Keratinocyte (primary cell): ENCODE data around the gene RBM47.

Source experiments
- EZH2 ChIP-seq: IDR thresholded peaks from one replicate; pipeline ENCODE4 v1.6.1; 2012; ENCODE audit warnings: inconsistent platforms, mild to moderate bottlenecking, low read length, moderate library complexity
- TF ChIP-seq, protein P1 (sequence below), 3 experiments: IDR thresholded peaks in 1 of 3; conservative IDR thresholded peaks in 1 of 3; optimal IDR thresholded peaks in 1 of 3; 2 replicates in 2 of 3; 3 replicates in 1 of 3; pipeline versions ENCODE3 to v1.5.1; 2011; ENCODE audit warnings: low read length in 3 of 3, mild to moderate bottlenecking in 3 of 3, moderate library complexity in 2 of 3, control low read depth in 1 of 3, inconsistent platforms in 1 of 3; ENCODE audit not compliant: insufficient read depth in 2 of 3; ENCODE audit errors: extremely low read depth in 1 of 3

DNA sequence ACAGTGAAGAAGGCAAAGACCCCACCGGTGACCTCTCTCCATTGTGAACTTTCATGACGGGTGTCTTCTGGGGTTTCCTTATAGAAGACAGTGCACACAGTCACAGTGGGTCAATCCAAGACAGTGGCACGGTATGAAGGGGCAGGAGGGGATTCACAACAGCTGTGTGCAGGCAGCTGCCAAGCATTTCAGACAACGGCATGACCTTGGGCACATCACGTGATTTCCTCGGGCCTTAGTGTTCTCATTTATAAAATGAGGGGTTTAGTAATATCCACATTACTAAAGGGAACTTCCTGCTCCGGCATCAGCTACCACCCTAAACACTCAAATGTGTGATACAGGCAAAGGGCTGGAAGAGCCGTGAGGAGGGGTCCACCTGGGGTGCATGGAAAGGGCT, 42.9 kb downstream of the RBM47 start:
- TF ChIP-seq, protein P1, sequence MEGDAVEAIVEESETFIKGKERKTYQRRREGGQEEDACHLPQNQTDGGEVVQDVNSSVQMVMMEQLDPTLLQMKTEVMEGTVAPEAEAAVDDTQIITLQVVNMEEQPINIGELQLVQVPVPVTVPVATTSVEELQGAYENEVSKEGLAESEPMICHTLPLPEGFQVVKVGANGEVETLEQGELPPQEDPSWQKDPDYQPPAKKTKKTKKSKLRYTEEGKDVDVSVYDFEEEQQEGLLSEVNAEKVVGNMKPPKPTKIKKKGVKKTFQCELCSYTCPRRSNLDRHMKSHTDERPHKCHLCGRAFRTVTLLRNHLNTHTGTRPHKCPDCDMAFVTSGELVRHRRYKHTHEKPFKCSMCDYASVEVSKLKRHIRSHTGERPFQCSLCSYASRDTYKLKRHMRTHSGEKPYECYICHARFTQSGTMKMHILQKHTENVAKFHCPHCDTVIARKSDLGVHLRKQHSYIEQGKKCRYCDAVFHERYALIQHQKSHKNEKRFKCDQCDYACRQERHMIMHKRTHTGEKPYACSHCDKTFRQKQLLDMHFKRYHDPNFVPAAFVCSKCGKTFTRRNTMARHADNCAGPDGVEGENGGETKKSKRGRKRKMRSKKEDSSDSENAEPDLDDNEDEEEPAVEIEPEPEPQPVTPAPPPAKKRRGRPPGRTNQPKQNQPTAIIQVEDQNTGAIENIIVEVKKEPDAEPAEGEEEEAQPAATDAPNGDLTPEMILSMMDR (optimal IDR thresholded peaks at IDR 0.05 in 1 of 3, IDR thresholded peaks at IDR 0.05 in 1 of 3, conservative IDR thresholded peaks at IDR 0.05 in 1 of 3; ENCODE audit: extremely low read depth in 1 of 3, insufficient read depth in 2 of 3, low read length in 3 of 3): no peak
- no peak for TF ChIP-seq EZH2
